NCI-H2171 (cell line): ENCODE measurements around the gene SHTN1.

Experiments
- DNase-seq: peaks from one replicate; lab custom pipeline; 2025; lab: John Stamatoyannopoulos, UW

SHTN1 gene

DNA sequence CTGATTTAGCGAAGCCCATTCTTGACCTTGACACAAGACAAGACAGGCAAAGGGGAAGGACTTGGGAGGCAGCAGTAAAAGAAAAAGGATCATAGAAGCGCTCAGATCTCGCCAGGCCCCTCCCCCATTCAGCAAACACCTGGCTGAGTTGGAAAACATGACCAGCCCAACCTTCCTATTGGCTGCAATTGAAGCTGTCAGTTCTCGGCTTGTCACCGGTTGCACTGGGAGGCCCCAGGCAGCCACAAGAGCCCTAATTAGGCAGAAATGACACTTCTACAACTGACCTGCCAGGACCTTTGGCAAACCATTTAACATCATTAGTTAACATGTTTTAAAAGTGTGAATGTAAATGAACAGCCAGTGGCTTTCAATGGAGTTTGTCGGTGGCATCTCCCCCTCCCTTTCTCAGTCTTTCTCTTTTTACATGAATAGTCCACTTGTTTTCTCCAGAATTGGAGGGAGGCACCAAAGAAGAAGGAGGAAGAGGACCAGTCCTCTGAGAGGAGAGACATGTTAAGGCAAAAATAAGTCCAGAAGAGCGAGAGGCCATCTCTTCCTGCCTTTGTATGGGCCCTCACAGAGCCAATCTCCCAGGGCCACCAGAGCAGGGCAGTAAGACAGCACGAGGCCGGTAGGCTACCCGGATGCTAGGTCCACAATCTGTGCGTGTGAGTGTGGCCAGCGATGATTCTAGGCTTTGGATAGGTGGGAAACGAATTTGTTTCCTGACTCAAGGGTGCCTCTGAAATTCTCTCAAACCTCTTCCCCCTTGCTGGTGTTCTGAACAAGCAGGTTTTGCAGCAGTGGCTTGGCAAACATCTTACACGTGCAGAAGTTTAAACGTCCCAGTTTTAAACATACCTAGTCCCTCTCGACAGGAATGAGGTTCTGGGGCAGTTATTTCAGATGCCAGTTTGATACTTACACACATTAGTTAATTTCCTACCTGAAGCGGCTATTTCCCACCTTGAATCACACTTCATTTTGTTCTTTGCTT is 170.7 kb downstream of the SHTN1 start:
- no peak for DNase-seq

DNA sequence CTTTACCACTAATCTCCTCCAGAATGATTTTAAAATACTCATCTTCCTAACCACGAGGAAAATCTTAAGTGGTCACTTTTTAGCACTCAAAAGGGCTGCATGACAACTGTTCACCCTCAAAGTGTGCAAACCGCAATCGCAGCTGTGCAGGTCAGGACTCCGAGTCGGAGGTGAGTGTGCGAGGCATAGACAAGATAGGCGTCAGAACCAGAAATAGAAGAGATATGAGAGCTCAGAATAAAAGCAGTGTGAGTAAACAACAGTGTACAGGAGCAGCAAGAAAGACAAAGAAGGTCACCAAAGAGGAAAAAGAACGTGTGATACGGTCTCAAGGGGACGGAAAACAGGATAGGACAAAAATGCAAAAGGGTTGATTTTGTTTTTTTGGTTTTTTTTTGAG is 173.2 kb downstream of the SHTN1 start:
- no peak for DNase-seq
